Measurements from ENCODE around the gene NR1H2. TPM values are rescaled to one million over a fixed set of nuclear protein-coding genes. Genes with fewer than 3 reads are reported as not detected.

Gene NR1H2
- total and polyA plus RNA-seq, 7 donors, result 74.9 to 153 (median 135) TPM

GRCh38 chr19:50401605-50402450 lies 25.6 kb downstream of the NR1H2 start:
- Histone ChIP-seq H3K4me3 (no peak overlapping the region), H3K36me3 (ENCODE audit: insufficient read depth in 1 of 2, low read depth in 1 of 2) (peaks cover 0 to 9% of the 10 kb centered on the region in 2 donors), H3K9me3 (no peaks in the 10 kb centered on the region), H3K27me3 (ENCODE audit: insufficient read depth in 3 of 3, low read length in 2 of 3) (no peaks in the 10 kb centered on the region), H3K27ac (no peak overlapping the region), H3K4me1 (no peaks in the 10 kb centered on the region)
- no peak for TF ChIP-seq CTCF (IDR thresholded peaks at IDR 0.05)
- DNase-seq, result no peak
- intact Hi-C loops (cut with DNase I), result no loop called here
- no peak for ATAC-seq
- 91 to 96% (median 93%) methylated on average over 46 to 48 of the region's 48 CpGs for WGBS, 3 donors

GRCh38 chr19:50402544-50403301 lies 26.5 kb downstream of the NR1H2 start:
- DNase-seq (no peak), ATAC-seq (no peak)
- TF ChIP-seq CTCF (IDR thresholded peaks at IDR 0.05), result no peak
- H3K36me3 ChIP-seq (ENCODE audit: insufficient read depth in 1 of 2, low read depth in 1 of 2), result peaks cover 0 to 16% of the 10 kb centered on the region in 2 donors
- no peaks in the 10 kb centered on the region for H3K27me3 ChIP-seq (ENCODE audit: insufficient read depth in 3 of 3, low read length in 2 of 3)
- intact Hi-C loops (cut with DNase I), result no loop called here
- no peak overlapping the region for H3K4me3 ChIP-seq
- H3K4me1 ChIP-seq, result no peaks in the 10 kb centered on the region
- no peaks in the 10 kb centered on the region for H3K9me3 ChIP-seq
- WGBS, 3 donors, result 94 to 98% (median 97%) methylated on average over 31 to 41 of the region's 41 CpGs
- H3K27ac ChIP-seq, result no peak overlapping the region

- H3K36me3 ChIP-seq (ENCODE audit: insufficient read depth in 1 of 2, low read depth in 1 of 2), result peaks cover 4 to 34% of the 10 kb centered on the region in 2 donors
- H3K27ac ChIP-seq, result no peak overlapping the region
- no peaks in the 10 kb centered on the region for H3K27me3 ChIP-seq (ENCODE audit: insufficient read depth in 3 of 3, low read length in 2 of 3)
- no peak for ATAC-seq
- WGBS, 3 donors, result 88 to 93% (median 92%) methylated on average over 22 of the region's 22 CpGs
- H3K9me3 ChIP-seq, result no peaks in the 10 kb centered on the region
- no peaks in the 10 kb centered on the region for H3K4me1 ChIP-seq
- no peak for TF ChIP-seq CTCF (IDR thresholded peaks at IDR 0.05)
- DNase-seq, result no peak
- H3K4me3 ChIP-seq, result no peak overlapping the region
- intact Hi-C loops (cut with DNase I), result no loop called here
Measured at GRCh38 chr19:50406156-50406820, 30.0 kb downstream of the NR1H2 start.

- Histone ChIP-seq H3K9me3 (no peaks in the 10 kb centered on the region), H3K4me1 (no peaks in the 10 kb centered on the region), H3K27me3 (ENCODE audit: insufficient read depth in 3 of 3, low read length in 2 of 3) (no peaks in the 10 kb centered on the region), H3K27ac (no peak overlapping the region), H3K4me3 (no peak overlapping the region), H3K36me3 (ENCODE audit: insufficient read depth in 1 of 2, low read depth in 1 of 2) (peaks cover 4 to 34% of the 10 kb centered on the region in 2 donors)
- ATAC-seq (no peak), DNase-seq (no peak)
- TF ChIP-seq CTCF (IDR thresholded peaks at IDR 0.05), result no peak
- intact Hi-C loops (cut with DNase I), result no loop called here
- WGBS, 3 donors, result 94 to 97% (median 95%) methylated on average over 19 of the region's 19 CpGs
Measured at GRCh38 chr19:50406829-50407228, 30.6 kb downstream of the NR1H2 start.

All from psoas muscle (tissue), 8 donors.